KG1 (cell line): ENCODE measurements around the gene GLRX.
A peak's percentile ranks its signal among the peaks of the same experiment; 100 is the strongest.
"Not testable (repeated sequence)": the region's sequence is repeated elsewhere in the genome, so short reads cannot be mapped to it uniquely, and the experiment has no call there.

Source experiments
- DNase-seq: peaks from one replicate; lab custom pipeline; 2025; lab: John Stamatoyannopoulos, UW

The GLRX gene

DNA sequence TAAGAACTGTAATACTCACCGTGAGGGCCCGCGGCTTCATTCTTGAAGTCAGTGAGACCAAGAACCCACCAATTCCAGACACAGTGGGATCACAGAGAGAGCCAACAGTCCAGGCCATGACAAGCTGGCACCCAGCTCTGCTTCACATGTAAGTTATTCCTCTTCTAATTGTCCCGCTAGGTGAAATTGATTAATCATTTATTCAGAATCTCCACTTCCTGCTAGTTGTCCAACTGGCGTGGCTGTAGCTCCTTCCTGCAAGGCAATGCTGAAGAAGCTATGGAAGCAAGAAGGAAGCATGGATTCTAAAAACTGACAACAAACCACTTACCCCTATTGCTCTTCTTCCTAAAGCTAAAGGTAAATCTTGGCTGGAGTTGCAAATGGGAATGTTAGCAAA is 30.0 kb upstream of the GLRX start:
- DNase-seq: no peak

- DNase-seq: not testable (repeated sequence)
Observed at GRCh38 chr5:95851141-95851540, 28.6 kb upstream of the GLRX start.

DNA sequence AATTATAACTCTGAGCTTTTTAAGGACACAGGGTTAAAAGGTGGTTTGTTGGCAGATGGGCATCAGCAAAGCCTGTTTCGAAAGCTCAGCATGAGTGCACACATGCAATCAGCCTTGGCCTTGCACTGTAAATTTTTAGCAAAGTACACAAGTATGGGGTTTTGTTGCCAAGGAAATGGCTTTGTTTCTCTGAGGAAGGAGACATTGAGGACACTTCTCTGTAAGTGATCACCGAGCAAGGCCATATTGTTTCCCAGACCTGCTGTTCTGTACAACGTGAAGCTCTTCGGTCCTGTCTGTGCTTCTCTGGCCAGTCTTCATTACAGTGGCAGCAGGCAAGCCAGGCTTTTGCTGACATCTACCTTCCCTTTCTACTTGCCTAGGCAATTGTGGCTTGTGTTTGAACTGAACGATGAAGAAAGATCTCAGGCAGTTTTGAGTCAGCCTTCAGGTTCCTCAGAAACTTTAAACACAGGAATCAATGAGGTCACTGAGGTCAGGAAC is 27.9 kb upstream of the GLRX start:
- DNase-seq: no peak

- DNase-seq: no peak
Observed at GRCh38 chr5:95848701-95849100, 26.2 kb upstream of the GLRX start.

DNA sequence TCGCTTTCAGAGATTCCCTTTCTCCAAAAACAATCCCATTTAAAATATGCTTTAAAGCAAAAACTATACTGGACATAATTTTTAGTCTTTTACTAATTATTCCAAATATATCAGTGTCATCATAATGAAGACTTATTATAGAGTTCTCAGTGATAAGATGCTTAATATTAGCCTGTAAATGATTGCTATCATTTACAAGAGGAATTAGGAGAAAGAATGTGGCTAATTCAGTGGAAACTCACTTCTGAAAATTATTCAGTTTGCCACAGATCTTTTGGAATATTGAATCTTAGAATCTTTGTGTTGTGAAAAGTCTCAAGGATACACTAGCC is 24.7 kb upstream of the GLRX start:
- no peak for DNase-seq

GRCh38 chr5:95846554-95847260 is 24.2 kb upstream of the GLRX start:
- DNase-seq: peak; percentile 27

- DNase-seq: no peak
Observed at GRCh38 chr5:95845391-95845790, 22.9 kb upstream of the GLRX start.

- no peak for DNase-seq
Observed at GRCh38 chr5:95843733-95844223, 21.3 kb upstream of the GLRX start.

- peak; percentile 26 for DNase-seq
Observed at GRCh38 chr5:95842854-95843544, 20.5 kb upstream of the GLRX start.

GRCh38 chr5:95841914-95842812 is 19.6 kb upstream of the GLRX start:
- no peak for DNase-seq

GRCh38 chr5:95840956-95841705 is 18.6 kb upstream of the GLRX start:
- DNase-seq: no peak

DNA sequence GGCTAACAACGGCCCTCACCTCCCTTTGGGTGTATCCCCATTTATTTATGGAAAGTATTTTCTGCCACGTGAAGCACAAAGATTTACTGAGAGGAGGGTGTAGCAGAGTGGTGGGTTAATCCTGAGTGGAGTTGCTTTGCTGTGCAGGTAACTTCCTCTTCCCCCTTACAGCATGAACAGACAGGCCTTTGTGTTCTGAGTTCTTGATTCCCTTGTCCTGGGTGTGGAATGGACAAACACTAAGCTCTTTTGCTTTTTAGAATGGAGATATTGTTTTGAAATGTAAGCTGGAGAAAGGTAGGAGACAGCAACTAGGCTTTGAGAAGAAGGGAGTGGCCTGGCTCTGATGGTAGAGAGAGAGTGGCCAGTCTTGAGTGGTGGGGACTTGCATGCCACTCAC is 17.1 kb upstream of the GLRX start:
- DNase-seq: no peak

DNA sequence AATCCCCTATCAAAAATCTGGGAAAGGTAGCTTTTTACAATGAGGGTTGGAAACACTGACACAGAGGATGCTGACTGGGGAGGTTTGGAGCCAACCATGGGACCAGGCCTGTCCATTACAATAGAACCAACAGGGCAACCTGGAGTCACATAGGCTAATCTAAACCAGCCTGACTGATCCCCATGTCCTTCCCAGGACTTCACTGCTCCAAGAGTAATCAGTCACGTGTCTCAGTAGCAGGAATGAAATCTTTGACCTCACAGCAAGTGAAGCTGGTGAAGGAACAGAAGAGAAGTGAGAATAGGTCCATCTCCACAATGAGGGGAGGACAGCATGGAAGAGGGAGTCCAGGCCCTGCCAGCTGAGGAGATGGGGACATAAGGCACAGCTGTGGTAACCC is 16.0 kb upstream of the GLRX start:
- DNase-seq: no peak

GRCh38 chr5:95838001-95838520 is 15.5 kb upstream of the GLRX start:
- no peak for DNase-seq

GRCh38 chr5:95837492-95837891 is 15.0 kb upstream of the GLRX start:
- no peak for DNase-seq

GRCh38 chr5:95836971-95837370 is 14.4 kb upstream of the GLRX start:
- DNase-seq: not testable (repeated sequence)

- DNase-seq: no peak
Observed at GRCh38 chr5:95836544-95836943, 14.0 kb upstream of the GLRX start.

GRCh38 chr5:95835682-95836385 is 13.3 kb upstream of the GLRX start:
- DNase-seq: no peak

DNA sequence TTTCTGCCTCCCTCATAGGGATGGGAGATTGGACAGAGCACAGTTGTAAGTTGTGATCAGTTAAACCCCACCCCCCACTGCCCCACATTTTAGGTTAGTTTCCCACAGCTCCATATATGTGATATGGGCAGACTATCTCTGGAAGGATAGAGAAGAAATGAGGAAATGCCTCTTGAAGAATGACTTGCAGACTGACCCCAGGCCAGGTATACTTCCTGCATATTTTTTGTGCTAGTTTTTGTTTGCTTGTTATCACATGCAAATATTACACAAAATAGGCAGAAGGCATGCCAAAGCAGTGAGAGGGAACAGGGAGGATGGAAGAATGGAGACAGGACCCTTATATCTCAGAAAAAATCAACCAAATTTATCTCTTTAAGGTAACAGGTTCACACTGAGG is 10.1 kb upstream of the GLRX start:
- no peak for DNase-seq

DNA sequence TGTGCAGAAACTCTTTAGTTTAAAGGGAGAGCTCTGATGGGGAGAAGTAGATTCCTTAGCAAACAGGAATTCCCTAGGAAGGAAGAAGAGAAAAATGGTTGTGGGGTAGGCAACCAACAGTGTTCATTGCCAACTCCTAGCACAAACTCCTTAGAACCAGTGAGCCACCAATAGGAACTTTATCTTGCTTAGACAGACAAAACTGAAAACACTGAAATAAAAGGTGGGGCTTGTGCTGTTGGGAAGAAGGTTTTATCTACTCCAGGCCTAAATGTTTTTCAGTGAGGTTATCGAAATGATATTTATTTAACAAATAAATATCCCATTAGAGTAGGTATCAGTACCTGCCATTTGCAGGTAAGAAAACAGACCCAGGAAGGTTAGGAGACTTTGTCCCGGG is 7.7 kb upstream of the GLRX start:
- no peak for DNase-seq

DNA sequence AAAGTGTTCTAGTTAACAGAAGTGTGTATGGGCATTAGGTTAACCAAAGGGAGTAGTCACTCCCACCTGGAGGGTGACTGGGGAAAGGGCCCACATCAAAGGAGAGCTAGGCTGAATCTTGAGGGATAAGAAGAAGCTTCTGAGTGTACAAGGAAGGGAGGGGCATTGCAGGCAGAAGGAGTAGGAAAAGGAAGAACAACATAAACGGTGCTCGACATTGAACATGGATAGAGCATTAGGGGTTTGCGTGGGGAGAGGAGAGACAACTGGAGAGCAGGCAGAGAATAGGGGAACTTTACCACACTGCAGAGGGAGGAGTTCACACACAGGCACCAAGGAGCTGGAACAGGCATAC is 5.3 kb upstream of the GLRX start:
- no peak for DNase-seq
